Limb (tissue), 2 donors: ENCODE data around the gene KCNAB1.
A peak's percentile ranks its signal among the peaks of the same experiment; 100 is the strongest.

Experiments
- DNase-seq, 2 donors: peaks; one replicate each; pipeline ENCODE4 v3.0.0-alpha.2; 2016; ENCODE audit errors: extremely low spot score in 2 of 2

The KCNAB1 gene

DNA sequence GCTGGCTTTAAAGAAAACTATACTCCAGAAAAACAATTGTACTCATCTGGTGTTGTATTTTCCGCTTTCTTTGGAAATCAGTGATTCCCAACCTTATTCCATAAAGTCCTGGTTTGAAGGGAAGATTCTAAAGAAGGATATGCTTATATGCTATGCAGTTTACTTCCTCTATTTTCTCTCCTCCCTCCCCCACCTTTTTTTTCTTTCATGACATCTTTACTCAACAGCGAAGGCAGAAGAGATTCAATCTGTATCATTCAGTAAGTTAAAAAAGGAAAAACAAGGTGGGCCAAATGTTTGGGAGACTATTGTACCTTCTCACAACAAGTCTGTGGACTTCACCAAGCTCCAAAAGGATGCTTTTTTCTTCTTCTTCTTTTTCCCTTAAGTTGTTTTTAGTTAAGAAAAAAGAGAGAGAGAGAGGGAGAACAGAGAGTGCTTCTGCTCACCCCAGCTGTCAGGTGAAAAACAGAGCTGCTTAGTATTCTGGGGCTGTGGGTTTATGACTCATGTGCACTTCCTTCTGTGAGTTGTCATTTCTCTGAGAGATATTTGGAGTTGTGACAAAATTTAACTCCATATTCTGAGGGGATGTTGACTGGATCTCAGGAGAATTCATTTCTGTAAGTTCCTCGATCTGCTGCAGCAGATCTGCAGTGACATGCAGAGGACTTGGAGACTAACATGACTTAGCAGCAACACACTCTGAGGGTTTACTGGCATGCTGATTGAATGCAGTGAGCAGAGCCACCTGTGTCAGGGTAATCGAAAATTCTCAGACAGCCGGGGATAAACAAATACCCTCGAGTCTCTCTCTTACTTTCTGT, 363.8 kb downstream of the KCNAB1 start:
- DNase-seq, result no peak

DNA sequence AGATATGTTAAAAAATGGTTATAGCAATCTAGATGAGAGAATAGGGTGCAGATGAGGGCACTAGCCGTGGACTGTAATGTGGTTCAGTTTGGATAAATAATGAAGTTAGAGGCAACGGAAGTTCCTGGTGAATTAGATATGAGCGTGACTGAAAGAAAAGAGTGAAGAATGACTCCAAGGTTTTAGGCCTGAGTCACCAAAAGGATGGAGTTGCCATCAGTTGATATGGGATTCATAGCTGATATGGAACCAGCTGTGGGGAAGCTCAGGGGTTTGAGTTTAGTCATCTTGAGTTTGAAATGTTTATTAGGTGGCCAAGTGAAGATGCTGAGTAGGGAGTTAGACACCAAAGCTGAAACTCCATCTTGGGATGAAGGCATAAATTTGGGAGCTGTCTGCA, 368.4 kb downstream of the KCNAB1 start:
- no peak for DNase-seq

DNA sequence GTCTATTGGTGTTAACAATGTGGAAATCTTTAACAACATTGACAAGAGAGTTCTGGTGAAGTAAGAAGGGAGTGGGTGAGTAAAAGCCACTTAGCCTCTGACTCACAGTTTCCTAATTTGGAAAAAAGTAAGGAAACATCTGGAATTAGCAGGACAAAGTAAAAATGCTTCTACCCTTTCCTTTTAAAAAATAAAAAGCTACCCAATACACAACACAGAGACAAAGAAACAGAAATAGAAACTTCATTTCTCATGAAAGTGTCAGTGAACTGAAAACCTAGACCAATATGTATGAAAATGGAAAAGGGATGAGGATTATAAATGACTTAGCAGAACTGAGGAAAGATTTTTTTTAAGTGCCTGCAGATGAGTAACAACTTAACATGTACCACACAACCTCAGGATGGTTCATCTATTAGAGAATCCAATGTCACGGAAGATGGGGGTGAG, 369.1 kb downstream of the KCNAB1 start:
- no peak for DNase-seq

DNA sequence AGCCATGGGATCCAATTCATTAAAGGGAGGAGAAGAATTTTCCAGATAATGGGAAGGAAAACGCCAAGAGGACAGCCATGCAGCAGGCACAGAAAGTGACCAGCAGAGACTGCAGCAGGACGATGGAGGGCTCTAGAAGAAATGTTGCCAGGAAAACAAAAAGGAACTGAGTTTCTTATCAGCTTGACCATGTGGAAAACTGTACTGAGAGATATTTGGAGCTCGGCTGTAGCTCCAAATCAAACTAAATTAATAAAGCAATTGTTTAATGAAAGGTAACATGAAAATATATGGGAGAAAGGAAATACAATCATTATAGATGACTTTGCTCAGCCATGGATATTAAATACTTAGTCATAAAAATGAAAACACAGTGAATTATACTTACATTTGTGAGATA, 370.8 kb downstream of the KCNAB1 start:
- DNase-seq, result no peak

DNA sequence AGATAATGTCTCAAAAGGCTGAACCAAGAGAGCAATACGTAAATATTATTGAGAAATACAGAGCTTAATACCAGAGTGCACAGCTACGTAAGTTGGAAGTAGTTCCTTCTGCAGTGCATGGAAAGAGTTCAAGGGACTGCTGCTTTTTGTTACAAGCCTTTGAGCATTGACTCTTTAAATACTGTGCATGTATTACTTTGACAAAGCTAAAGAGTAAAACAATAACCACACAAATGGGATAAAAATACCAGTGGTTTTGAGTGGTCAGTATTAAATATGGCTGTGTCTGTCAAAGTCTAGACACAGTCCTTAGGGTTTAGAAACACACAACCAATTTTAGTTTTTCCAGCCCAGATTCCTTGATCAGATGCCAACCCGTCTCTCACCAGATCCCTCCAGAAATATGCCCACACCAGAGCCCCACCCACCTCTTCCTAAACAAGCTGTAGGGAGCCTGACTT, 372.5 kb downstream of the KCNAB1 start:
- DNase-seq, result peak in 1 of 2 donors; percentile 28

DNA sequence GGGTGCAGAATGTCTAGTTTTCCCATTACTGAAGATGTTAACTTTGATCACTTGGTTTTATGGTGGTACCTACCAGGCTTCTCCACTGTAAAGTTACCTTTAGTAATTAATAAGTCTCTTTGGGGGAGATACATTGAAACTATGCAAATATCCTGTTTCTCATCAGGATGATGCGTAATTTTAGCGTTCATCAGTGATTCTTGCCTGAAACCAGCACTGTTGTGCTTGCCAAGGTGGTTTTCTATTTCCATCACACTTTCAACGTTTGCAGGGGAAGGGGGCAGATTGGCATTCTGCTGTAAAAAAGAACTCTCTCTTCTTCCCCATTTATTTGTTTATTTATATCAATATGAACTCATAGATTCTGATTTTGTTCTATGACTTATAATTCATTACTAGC, 373.5 kb downstream of the KCNAB1 start:
- no peak for DNase-seq

DNA sequence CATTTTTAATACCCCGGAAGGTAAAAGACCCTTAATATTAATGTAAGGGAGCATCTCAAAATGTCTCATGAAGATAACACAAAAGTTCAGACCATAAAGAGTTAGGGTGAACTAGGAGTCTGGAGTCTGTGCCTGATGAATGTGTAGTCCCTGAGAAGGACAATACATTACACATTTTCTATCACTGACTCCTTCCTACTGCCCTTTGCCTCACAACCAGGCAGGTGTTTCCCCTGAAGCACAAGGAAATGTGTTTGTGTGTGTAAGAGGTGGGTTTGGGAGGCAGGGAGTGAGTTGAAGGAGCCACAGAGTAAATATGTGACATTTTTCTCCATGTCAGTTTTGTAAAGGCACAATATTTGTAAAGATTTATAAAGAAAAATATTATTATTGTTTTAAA, 375.4 kb downstream of the KCNAB1 start:
- DNase-seq, result no peak

DNA sequence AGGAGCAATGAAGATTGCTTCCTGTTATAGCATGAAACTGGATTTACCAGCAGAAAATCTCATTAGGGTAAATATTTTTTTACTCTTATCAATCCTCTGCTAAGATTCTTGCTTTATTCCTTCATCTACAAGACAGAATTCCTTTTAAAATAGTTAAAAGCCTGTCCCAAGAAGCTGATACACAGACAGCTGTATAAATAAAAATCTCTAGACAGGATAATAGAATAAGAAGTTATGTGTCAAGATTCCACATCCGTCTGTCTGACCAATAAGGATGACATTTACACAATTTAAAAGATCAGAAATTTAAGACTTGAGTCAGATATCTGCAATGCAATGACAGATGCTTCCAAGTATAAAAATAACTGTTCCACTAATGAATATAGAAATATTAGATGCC, 376.9 kb downstream of the KCNAB1 start:
- no peak for DNase-seq

DNA sequence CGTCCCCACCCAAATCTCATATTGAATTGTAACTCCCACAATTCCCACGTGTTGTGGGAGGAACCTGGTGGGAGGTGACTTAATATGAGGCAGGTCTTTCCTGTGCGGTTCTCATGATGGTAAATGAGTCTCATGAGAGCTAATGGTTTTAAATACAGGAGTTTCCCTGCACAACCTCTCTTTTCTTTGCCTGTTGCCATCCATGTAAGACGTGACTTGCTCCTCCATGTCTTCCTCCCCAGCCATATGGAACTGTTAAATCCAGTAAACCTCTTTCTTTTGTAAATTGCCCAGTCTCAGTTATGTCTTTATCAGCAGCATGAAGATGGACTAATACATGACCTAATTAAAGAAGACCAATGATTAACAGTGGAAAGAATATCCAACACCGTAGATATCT, 377.9 kb downstream of the KCNAB1 start:
- no peak for DNase-seq

DNA sequence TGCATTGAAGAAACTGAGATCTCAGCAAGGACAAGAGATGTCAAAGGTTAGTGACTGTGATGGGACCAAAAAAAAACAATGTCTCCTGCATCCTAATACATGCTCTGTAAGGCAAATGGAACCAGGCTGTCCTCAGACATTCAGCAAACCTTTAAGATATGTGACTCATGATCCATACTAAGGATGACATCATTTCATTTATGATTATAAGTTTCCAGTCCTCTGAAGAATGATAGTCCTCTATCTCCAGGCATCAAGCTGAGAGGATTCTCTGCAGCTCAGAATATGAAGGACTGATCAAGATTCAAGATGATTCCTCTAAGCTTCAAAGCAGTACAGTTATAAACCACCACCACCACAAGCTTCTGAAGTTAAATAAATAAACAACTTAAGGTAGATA, 386.9 kb downstream of the KCNAB1 start:
- no peak for DNase-seq

DNA sequence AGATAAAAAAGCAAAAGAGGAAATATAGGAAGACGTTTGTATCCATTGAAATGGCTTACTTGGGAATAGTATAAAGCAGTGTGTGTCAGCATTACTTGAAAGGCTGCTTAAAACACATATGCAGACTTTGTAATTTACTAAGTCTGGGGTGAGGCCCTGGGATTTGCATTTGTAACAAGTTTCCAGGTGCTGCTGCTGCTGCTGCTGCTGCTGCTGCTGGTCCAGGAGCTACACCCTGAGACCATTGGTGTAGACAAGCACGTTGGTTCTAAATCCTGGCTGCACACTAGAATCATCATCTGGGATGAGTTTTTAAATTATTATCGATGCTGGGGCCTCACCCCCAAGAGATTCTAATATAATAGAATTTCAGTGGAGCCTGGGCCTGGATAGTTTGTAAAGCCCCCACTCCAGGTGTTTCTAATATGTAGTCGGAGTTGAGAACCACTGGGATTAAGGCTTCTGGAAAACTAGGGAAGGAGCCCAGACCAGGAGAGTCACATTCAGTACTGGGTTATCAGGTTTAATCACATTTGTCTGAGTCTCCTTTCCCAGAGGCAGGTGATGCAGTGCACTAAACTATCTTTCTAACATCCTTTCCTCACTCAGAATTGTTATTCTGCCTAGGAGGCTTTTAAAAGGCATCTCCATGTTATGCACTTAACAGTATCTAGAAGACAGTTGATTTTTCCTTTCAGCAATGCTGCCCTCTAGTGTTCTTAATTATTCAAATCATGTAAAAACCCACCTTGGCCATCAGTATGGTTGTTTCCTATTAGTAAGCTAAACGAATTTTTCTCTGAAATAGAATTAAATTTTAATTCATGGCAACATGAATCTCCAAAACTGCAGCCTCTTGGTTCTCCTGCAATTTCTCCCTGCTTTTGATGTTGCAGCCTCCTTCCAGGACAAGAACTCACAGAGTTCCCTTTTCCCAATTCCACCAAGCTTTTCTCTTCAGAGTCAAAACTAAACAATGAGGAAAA, 389.1 kb downstream of the KCNAB1 start:
- peak; percentile 36 to 80 for DNase-seq

DNA sequence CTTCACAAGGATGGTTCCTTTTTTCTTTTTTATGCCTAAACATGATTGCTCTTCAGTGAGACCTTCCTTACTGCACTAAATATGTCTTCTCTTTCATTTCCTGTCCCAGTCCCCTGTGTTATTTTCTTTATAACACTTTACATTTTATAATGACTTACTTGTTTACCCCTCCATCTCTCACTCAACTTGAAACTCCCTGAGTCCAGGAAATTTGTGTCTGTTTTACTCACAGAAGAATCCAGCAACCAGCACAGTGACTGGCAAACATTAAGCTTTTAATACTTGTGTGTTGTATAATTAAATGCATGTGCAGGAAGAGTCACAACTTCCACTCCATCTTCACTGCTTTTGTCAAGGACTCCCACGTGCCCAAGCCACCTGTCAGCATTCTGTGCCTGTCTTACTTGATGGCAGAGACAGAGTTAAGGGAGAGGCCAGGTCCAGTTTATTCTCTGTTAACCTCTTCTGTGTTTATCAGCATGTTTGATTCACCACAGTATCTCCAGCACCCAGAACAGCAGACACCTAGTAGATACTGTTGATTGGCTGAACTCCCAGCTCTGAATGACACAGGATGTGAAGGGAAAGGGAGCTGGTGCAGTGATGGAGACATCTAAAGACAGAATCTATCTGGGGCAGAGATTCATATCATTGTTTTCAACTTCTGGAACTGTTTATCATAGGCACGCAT, 391.8 kb downstream of the KCNAB1 start:
- DNase-seq, result no peak

DNA sequence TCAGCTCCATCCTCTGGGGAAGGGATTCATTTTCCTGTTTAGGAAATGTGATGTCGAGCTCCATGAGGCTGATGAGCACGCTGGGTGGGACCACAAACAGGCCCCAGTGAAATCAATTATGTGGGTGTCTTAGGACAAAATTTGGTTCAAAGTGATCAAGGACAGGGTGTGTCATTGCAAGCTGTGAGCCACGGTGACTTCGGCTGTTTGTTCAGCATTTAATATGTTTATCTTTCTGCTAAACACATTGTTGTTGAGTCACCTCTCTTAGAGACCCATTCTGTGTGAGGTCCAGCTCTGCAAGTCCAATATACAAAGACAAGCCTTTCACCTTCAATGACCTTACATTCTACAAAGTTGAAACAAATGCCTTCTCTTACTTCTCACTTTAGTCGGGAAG, 393.2 kb downstream of the KCNAB1 start:
- DNase-seq, result no peak

DNA sequence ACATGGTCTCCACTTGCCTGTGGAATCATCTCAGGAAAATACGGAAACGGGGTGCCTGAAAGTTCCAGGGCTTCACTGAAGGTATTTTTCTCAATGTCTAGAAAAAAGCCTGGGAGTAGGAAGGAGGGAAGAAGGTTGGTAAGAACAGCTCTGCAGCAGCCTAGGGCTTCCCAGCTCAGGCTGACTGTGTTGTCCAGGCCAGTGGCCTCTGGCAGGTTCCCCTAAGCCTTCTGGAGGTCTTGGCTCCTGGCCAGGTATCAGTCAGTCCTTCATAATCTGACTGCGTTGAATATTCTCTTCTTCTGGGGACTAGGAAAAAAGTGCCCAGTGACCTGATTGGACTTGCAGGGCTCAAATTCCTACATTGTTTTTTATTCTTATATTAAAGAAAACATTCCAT, 395.9 kb downstream of the KCNAB1 start:
- no peak for DNase-seq

DNA sequence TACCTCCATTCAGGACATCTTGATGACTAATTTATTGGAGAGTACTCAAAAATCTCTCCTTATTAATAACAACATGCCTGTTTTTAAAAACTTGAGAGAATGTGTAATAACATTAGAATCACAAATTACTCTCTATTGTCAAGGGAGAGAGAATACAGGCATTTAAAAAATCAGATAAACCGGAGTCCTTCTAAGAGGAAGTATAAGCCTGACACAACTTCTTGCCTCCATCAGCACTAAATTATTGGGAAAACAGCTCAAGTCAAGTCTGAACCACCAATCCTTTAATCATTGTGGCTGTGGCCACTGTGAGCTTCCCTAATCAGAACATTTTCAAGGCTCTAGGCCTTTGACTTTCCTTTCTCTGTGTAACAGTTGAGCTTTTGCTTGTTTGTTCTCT, 396.6 kb downstream of the KCNAB1 start:
- DNase-seq, result no peak

DNA sequence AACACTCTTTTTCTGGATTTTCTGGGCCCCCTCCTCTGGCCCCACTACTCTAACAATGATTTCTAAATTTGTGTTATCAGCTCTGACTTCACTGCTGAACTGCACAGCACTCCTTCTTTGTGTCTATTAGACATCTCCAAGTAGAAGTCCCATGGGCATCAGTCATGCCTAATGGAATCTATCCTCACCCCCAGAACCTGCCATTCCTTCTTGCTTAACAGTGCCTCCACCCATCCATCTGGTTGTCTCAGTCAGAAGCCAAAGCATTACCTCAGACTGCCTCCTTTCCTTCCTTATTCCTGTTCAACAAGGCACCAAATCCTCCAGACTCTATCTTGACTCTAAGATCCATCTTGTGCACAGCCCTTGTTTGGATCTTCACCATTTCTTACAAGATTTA, 398.3 kb downstream of the KCNAB1 start:
- no peak for DNase-seq

DNA sequence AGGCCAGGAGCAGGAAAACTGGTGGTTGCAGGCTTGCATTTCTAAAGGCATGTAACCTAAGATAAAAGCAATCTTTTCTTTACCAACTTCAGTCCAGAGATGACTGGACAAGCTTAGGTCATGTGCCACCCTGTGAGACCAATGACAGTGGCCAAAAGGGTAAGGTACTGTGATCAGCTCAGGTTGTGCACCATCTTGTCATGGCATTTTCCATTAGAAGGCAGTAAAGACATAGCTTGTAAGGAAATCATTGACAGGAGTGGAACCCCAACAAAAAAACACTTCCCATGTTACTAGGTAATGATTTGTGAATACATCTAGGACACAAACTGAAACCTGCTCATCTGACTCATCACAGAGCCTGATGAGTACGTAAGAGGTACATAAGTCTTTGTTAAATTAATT, 399.4 kb downstream of the KCNAB1 start:
- no peak for DNase-seq

DNA sequence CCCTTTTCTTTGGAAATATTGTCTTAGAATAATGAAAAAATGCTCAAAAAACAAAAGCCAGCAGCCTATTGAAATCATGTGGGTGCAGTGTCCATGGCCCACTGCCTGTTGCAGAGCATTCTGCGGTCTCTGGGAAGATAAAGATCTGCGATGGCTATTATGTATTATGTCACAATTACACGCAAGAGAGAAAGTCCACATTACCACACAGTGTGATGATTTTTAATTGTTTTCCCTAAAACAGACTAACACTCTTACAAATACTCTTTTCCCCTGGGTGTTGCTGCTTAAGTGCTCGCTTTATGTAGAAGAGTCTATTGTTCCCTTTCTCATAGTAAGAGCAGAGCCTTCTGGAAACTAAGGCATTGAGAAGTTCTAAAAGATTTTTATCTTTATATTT, 402.3 kb downstream of the KCNAB1 start:
- no peak for DNase-seq

DNA sequence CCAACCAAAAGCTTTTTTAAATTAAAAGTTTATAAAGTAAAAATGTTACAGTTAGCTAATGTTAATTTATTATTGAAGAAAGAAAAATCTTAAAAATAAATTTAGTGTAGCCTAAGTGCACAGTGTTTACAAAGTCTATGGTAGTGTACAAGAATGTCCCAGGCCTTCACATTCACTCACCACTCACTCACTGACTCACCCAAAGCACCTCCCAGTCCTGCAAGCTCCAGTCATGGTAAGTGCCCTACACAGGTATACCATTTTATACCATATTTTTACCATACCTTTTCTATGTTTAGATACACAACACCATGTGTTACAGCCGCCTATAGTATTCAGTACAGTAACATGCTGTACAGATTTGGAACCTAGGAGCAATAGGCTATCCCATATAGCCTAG, 405.4 kb downstream of the KCNAB1 start:
- no peak for DNase-seq

DNA sequence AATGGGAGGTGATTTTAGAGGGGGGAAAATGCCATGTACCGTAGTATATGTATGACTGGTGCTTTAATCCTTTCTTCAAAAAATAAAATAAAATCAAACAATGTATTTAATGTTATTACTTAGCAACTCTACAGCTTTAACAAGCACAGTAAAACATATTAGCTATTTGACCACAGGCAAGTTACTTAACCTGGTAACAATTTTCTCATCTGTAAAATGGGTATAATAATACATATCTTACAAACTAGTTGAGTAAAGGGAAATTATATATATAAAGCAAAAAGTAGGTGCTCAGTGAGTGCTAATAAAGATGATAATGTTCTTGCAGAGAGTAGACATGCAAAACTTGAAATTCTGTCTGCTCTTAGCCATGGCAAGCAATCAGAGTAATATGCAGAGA, 406.7 kb downstream of the KCNAB1 start:
- no peak for DNase-seq

DNA sequence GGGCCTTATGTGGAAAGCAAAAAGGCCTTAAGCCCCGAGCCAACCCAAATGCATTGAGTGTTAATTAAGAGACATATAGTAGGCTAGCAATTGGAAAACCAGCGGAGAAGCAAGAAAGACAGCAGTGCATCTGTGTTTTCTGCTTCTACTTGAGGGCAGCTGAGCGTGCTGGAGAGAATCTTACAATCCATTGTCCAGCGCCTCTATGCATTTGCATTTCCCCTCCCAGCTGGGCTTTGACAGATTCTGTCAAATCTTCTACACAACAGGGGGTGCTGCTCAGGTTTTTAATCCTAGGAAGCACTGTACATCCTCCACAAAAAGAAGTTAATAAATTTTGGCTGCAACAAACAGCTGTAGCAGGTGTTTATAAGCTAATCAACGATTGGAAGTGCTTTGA, 410.6 kb downstream of the KCNAB1 start:
- DNase-seq, result no peak

DNA sequence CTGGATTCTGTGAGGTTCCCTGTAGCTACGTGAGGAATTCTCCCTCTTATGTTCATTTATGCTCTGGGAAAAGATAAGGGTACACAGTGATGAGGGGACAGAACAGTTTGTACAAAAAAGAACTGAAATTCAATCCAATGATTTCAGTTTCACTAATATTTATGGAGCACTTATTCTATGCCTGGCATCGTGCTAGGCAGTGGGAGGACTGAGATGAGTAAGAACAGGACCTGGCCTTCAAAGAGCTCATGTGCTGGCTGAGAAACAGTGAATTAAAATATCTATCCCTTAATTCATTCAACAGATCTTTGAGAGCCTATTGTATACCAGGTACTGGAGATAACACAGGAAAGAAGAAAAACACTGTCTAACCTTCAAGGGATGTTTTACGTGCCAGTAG, 412.4 kb downstream of the KCNAB1 start:
- no peak for DNase-seq
